ENCODE data around the gene NPC2.

DNA sequence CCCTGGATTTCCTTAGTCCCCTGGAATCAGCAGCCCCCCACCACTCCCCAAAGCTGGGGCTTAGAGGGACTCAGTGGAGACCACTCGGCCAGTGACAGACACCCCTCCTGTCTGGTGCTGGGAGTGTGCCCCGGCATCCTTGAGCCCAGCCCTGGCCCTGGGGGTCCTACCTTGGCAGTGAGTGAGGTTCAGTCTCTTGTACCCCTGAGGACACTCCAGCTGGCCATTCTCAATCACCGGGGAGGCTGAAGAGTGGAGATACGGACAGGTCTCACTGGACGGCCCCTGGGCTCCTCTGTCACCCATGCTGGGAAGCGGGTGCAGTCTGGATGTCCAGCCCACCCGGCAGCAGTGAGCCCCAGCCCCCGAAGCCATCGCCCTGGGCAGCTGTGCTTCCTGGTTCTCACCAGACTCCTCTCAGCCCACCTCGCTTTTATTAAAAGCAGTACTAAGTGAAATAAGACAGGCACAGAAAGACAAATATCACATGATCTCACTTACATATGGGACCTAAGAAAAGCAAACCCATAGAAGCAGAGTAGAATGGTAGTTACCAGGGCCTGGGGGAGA, 42.7 kb upstream of the NPC2 start:
- TF ChIP-seq, protein P1, sequence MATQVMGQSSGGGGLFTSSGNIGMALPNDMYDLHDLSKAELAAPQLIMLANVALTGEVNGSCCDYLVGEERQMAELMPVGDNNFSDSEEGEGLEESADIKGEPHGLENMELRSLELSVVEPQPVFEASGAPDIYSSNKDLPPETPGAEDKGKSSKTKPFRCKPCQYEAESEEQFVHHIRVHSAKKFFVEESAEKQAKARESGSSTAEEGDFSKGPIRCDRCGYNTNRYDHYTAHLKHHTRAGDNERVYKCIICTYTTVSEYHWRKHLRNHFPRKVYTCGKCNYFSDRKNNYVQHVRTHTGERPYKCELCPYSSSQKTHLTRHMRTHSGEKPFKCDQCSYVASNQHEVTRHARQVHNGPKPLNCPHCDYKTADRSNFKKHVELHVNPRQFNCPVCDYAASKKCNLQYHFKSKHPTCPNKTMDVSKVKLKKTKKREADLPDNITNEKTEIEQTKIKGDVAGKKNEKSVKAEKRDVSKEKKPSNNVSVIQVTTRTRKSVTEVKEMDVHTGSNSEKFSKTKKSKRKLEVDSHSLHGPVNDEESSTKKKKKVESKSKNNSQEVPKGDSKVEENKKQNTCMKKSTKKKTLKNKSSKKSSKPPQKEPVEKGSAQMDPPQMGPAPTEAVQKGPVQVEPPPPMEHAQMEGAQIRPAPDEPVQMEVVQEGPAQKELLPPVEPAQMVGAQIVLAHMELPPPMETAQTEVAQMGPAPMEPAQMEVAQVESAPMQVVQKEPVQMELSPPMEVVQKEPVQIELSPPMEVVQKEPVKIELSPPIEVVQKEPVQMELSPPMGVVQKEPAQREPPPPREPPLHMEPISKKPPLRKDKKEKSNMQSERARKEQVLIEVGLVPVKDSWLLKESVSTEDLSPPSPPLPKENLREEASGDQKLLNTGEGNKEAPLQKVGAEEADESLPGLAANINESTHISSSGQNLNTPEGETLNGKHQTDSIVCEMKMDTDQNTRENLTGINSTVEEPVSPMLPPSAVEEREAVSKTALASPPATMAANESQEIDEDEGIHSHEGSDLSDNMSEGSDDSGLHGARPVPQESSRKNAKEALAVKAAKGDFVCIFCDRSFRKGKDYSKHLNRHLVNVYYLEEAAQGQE (IDR thresholded peaks at IDR 0.05; ENCODE audit: insufficient read depth in 1 of 2, low read depth in 2 of 2, low read length in 2 of 2), result no peak
- TF ChIP-seq TAF1 (IDR thresholded peaks at IDR 0.05; ENCODE audit: borderline replicate concordance, insufficient read depth, low read length) (no peak), POLR2AphosphoS5 (IDR thresholded peaks at IDR 0.05; ENCODE audit: low read depth, low read length) (no peak), SIN3A (IDR thresholded peaks at IDR 0.05; ENCODE audit: borderline replicate concordance, insufficient read depth, low read length) (no peak)
